ENCODE results near the gene FGF22.
"Not testable (repeated sequence)": the region's sequence is repeated elsewhere in the genome, so short reads cannot be mapped to it uniquely, and the experiment has no call there.

Gene FGF22

DNA sequence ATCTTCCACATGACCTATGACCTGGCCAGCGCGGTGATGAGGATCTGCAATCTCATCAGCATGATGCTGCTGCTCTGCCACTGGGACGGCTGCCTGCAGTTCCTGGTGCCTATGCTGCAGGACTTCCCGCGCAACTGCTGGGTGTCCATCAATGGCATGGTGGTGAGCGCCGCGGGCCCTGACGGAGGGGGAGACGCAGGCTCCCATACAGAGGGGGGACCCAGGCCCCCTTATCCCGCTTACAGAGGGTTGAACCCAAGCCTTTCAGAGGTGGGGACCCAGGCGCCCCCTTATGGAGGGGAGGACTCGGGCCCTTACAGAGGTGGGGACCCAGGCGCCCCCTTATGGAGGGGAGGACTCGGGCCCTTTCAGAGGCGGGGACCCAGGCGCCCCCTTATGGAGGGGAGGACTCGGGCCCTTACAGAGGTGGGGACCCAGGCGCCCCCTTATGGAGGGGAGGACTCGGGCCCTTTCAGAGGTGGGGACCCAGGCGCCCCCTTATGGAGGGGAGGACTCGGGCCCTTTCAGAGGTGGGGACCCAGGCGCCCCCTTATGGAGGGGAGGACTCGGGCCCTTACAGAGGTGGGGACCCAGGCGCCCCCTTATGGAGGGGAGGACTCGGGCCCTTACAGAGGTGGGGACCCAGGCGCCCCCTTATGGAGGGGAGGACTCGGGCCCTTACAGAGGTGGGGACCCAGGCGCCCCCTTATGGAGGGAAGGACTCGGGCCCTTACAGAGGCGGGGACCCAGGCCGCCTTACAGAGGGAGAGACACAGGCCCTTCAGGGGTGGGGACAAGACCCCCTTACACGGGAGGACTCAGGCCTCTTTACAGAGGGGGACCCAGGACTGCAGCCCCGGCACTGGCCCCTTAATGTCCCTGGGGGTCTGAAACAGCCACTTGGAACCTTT lies 34.4 kb upstream of the FGF22 start:
- peak; percentile 54 for DNase-seq

DNA sequence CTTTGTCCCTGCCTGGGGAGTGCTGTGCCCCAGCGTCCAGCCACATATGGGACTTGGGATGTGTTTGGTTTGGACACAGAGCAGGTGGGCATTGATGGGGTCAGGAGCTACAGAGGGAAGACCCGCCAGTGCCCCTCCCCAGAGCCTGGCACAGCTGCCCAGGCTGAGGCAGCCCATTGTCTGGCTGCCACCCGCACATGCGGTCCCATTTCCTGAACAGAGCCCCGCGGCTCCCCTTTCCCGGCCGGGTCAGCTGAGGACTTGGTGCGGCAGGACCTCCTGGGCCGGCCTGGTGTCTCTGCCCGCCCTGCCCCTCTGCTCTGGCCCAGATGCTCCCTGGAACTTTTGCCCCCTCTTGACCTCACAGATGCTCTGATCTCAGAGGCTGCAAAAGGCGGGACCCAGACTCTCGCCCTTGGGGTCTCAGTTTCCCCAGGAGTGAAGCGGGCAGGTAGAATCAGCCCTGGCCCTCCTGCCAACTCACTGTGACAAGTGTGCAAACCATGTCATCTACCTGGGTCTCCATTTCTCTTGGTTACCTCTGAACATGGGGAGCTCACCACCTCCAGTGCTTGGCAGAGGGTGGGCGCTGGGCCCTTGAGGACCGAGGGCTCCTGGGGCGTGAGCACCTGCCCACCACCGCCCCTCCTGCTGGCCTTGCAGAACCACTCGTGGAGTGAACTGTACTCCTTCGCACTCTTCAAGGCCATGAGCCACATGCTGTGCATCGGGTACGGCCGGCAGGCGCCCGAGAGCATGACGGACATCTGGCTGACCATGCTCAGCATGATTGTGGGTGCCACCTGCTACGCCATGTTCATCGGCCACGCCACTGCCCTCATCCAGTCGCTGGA lies 32.2 kb upstream of the FGF22 start:
- Histone ChIP-seq H3K4me2 (ENCODE audit: insufficient read depth, low read length) (no peak overlapping the region), H2AFZ (ENCODE audit: low read depth, low read length) (no peak overlapping the region), H3K4me1 (ENCODE audit: insufficient read depth, low read length) (peaks cover 26% of the 10 kb centered on the region), H3K9me3 (ENCODE audit: insufficient read depth, low read length, severe bottlenecking) (no peaks in the 10 kb centered on the region), H3K79me2 (ENCODE audit: insufficient read depth, low read length) (no peaks in the 10 kb centered on the region), H3K27me3 (ENCODE audit: insufficient read depth, low read length, poor library complexity) (no peaks in the 10 kb centered on the region), H3K36me3 (ENCODE audit: insufficient read depth, low read length) (no peaks in the 10 kb centered on the region), H3K4me3 (ENCODE audit: low read depth in 1 of 2, low read length in 2 of 2) (no peak overlapping the region), H4K20me1 (ENCODE audit: insufficient read depth, low read length) (no peaks in the 10 kb centered on the region), H3K9ac (ENCODE audit: low read depth, low read length) (no peak overlapping the region), H3K27ac (ENCODE audit: low read length) (no peak overlapping the region)
- ATAC-seq (ENCODE audit: insufficient read depth, low read depth) (no peak), DNase-seq (no peak)
- TF ChIP-seq, protein P1, sequence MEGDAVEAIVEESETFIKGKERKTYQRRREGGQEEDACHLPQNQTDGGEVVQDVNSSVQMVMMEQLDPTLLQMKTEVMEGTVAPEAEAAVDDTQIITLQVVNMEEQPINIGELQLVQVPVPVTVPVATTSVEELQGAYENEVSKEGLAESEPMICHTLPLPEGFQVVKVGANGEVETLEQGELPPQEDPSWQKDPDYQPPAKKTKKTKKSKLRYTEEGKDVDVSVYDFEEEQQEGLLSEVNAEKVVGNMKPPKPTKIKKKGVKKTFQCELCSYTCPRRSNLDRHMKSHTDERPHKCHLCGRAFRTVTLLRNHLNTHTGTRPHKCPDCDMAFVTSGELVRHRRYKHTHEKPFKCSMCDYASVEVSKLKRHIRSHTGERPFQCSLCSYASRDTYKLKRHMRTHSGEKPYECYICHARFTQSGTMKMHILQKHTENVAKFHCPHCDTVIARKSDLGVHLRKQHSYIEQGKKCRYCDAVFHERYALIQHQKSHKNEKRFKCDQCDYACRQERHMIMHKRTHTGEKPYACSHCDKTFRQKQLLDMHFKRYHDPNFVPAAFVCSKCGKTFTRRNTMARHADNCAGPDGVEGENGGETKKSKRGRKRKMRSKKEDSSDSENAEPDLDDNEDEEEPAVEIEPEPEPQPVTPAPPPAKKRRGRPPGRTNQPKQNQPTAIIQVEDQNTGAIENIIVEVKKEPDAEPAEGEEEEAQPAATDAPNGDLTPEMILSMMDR (IDR thresholded peaks at IDR 0.05; ENCODE audit: borderline replicate concordance, extremely low read depth, low read length, poor library complexity, severe bottlenecking), result no peak
- TF ChIP-seq EZH2 (IDR thresholded peaks at IDR 0.05; ENCODE audit: borderline replicate concordance, low read depth, low read length, severe bottlenecking), result no peak

More for the DNA sequence above, 34.4 kb upstream of the FGF22 start:
- TF ChIP-seq, protein P1 (IDR thresholded peaks at IDR 0.05; ENCODE audit: borderline replicate concordance, extremely low read depth, low read length, poor library complexity, severe bottlenecking), result peak; percentile 47
- not testable (repeated sequence) for H3K36me3 ChIP-seq (ENCODE audit: insufficient read depth, low read length); H4K20me1 ChIP-seq (ENCODE audit: insufficient read depth, low read length); H3K9me3 ChIP-seq (ENCODE audit: insufficient read depth, low read length, severe bottlenecking); H3K27me3 ChIP-seq (ENCODE audit: insufficient read depth, low read length, poor library complexity); H3K79me2 ChIP-seq (ENCODE audit: insufficient read depth, low read length)
- peak overlapping the region; percentile 80 for H3K27ac ChIP-seq (ENCODE audit: low read length)
- peak overlapping the region; percentile 22 to 71; a peak in 3 of 4 replicates for H3K4me3 ChIP-seq (ENCODE audit: low read depth in 1 of 2, low read length in 2 of 2)
- peak overlapping the region; percentile 82 for H2AFZ ChIP-seq (ENCODE audit: low read depth, low read length)
- peak; percentile 53 for ATAC-seq (ENCODE audit: insufficient read depth, low read depth)
- peak overlapping the region; percentile 80 for H3K4me2 ChIP-seq (ENCODE audit: insufficient read depth, low read length)
- H3K4me1 ChIP-seq (ENCODE audit: insufficient read depth, low read length), result peaks cover 10% of the 10 kb centered on the region
- H3K9ac ChIP-seq (ENCODE audit: low read depth, low read length), result peak overlapping the region; percentile 64

DNA sequence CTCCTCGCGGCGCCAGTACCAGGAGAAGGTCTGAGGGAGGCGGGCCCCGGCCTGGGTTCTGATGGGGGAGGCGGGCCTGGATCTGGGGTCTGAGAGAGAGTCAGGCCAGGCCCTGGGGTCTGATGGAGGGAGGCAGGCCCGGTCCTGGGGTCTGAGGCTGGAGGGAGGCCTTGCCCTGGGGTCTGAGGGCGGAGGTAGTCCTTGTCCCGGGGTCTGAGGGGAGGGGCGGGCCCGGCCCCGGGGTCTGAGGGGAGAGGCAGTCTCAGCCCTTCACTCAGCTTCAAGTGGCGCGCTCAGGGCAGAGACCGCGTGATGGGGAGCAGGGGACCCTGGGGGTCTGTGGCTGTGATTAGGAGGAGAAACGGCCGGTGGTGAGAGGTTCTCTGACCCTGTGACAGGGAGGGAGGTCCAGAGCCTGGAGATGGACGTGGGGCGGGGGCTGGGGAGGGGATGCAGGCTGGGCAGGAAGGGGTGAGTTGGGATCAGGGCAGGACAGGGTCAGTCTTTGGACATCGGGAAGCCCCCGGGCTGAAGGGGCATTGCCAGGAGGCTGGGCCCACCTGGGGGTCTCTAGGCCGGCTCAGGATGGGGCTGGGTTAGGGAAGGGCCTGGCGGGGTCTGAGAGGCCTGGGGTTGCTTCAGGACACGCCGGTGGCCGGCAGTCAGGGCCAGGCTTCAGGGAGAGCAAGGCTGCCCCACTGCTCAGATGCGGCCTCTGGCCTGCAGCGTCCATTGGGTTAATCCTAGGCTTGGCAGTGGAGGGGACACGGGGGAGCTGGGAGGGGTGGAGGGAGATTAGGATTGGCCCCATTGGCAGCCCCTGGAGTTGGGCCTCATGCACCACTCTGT lies 31.3 kb upstream of the FGF22 start:
- no peak for ATAC-seq (ENCODE audit: insufficient read depth, low read depth)
- Histone ChIP-seq H3K4me2 (ENCODE audit: insufficient read depth, low read length) (peak overlapping the region; percentile 63), H3K79me2 (ENCODE audit: insufficient read depth, low read length) (no peaks in the 10 kb centered on the region), H3K27me3 (ENCODE audit: insufficient read depth, low read length, poor library complexity) (no peaks in the 10 kb centered on the region), H3K4me1 (ENCODE audit: insufficient read depth, low read length) (peaks cover 26% of the 10 kb centered on the region), H4K20me1 (ENCODE audit: insufficient read depth, low read length) (no peaks in the 10 kb centered on the region), H2AFZ (ENCODE audit: low read depth, low read length) (peak overlapping the region; percentile 67), H3K36me3 (ENCODE audit: insufficient read depth, low read length) (0 out of 2 replicates have a peak, but pooled peaks cover 4% of the 10 kb centered on the region), H3K9ac (ENCODE audit: low read depth, low read length) (peak overlapping the region; percentile 56), H3K27ac (ENCODE audit: low read length) (peak overlapping the region; percentile 59), H3K4me3 (ENCODE audit: low read depth in 1 of 2, low read length in 2 of 2) (peak overlapping the region; percentile 17 to 59; a peak in 3 of 4 replicates), H3K9me3 (ENCODE audit: insufficient read depth, low read length, severe bottlenecking) (no peaks in the 10 kb centered on the region)
- TF ChIP-seq, protein P1 (IDR thresholded peaks at IDR 0.05; ENCODE audit: borderline replicate concordance, extremely low read depth, low read length, poor library complexity, severe bottlenecking), result no peak
- no peak for TF ChIP-seq EZH2 (IDR thresholded peaks at IDR 0.05; ENCODE audit: borderline replicate concordance, low read depth, low read length, severe bottlenecking)
- peak; percentile 40 for DNase-seq
